ENCODE measurements around the gene APOL6.
"Not testable (repeated sequence)": the region's sequence is repeated elsewhere in the genome, so short reads cannot be mapped to it uniquely, and the experiment has no call there.

The APOL6 gene

DNA sequence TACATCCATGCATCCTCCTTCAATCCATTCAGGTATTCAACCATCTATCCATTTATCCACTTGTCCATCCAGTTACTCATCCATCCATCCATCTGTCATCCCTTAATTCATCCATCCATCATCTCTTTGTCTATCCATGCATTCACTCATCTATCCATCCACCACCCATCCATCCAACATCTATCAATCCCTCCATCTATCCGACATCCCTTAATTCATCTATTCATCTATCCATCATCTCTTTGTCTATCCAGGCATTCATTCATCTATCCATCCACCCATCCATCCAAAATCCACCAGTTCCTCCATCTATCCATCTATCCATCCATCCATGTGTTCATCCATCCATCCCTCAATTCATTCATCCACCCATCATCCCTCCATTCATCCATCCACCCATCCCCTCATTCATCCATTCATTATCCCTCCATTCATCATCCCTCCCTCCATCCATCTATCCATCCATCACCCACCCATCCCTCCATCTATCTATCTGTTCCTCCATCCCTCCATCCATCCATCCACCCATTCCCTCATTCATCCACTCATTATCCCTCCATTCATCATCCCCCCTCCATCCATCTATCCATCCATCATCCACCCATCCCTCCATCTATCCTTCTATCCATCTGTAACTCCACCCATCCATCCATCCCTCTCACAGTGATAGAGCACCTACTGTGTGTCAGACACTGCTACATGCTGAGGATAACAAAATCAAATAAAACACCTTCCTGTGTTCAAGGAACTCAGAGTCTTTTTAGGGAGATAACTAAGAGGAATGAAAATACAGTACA is 29.6 kb upstream of the APOL6 start:
- no peak for DNase-seq

DNA sequence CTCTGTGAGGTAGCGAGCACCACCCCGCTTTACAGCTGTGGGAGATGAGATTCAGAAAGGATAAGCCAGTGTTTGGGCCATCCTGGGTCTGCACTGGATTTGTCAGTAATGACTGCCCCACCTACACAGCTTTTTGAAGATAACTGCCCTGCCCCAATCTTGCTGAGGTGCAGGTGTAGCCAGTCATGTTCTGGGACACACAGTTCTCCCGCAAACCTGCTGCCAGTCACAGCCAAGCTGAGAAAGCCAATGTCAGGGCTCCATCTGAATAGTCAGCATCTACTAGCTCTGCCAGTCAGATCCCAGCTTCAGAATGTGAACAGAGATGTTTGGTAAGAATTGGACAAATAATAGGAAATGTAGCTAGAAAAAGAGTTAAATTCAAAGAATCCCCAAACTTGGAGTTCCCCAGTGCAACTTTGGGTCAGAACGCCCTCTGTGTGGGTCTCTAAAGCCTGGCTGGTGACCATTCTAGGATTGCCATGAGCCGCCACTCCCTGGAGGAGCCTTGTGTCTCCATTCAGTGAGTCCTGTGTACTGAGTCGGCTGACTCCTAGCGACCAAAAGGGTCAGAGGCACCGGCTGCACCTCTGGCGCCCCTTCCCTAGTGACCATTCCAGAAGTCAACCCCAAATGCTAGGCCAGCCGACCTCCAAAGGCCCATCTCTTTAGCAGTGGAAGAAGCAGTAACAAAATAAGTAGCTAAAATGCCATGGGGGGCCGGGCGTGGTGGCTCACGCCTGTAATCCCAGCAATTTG is 28.7 kb upstream of the APOL6 start:
- DNase-seq, result no peak

GRCh38 chr22:35620624-35621251 is 27.5 kb upstream of the APOL6 start:
- DNase-seq, result no peak

DNA sequence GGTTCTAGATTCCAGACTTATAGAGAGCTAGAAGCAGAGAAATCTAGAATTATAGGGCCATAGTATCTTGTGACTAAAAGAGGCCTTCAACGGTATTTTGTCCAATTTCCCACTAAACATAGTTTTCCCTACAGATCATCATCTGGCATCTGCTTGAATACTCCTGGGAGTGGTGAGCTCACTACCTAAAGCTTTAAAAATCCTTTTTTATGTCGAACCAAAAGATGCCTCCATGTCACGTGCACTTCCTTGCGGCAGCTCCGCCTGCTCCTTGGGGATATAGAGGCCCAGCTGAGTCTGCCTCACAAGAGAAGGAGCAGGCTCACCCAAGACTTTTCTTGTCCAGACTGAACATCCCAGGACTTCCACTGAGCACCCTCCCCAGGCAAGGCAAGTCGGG is 26.8 kb upstream of the APOL6 start:
- DNase-seq, result no peak

DNA sequence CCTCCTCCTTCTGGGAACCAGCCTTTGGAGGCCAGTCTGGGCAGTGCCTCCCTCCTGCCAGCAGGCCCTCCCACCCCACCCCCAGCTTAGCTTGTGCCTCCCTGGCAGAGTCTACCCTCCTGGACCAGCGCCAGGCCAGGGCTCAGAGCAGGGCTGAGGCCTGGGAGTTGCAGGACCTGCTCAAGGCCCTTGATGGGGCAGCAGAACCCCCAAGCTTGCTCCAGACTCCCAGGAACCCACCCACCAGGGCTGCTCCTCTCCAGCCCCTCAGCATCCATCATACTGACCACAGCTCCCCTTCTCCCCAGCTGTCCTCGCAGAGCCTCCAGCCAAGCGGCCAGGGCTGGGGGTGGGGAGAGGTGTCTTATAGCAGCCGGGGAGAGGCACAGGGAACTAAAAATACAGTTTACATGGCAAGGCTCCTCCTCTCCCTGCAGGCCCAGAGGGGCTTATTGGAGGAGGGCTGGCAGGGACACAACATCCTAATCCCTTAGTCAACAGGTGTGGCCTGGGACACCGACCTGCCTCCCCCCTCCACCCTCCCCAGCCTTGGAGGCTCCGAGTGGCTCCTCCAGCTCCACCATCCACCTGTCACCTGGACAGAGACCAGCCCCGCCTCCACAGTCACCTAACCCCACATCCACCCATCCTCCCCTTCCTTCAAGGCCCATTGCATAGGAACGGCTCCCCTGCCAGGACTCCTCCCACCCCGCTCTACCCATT is 25.9 kb upstream of the APOL6 start:
- DNase-seq, result no peak

DNA sequence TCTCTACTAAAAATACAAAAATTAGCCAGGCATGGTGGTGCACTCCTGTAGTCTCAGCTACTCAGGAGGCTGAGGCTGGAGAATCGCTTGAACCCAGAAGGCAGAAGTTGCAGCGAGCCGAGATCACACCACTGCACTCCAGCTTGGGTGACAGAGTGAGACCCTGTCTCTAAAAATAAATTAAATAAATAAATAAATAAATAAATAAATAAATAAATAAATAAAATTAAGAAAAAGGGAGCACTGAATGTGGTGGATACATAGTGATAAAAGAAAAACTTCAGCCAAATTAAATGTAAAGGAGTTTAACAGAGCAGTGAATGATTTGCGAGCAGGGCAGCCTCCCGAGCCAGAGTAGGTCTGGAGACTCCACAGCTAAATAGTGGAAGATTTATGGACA is 24.4 kb upstream of the APOL6 start:
- not testable (repeated sequence) for DNase-seq

GRCh38 chr22:35624547-35624946 is 23.7 kb upstream of the APOL6 start:
- no peak for DNase-seq

- no peak for DNase-seq
These were observed 22.3 kb upstream of the APOL6 start for GRCh38 chr22:35625763-35626432.

- no peak for DNase-seq
These were observed 20.8 kb upstream of the APOL6 start for GRCh38 chr22:35627267-35628041.

DNA sequence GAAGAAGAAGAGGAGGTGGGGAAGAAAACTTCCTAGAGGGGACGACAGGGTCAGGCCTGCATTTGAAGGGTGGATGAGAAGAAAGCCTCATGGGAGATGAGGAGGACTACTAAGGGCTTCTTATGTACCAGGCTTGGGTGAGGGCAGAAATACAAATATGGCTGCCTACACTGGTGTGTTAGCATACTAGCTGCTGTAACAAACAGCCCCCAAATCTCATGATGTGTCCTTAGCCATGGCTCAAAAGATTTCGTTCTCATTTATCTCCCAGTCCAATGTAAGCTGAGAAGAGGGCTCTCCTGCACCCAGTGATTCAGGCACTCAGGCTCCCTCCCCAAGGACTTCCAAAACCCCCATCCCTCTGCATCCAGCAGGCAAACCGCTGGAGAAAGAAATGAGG is 19.5 kb upstream of the APOL6 start:
- DNase-seq, result no peak

GRCh38 chr22:35629406-35630216 is 18.6 kb upstream of the APOL6 start:
- no peak for DNase-seq

DNA sequence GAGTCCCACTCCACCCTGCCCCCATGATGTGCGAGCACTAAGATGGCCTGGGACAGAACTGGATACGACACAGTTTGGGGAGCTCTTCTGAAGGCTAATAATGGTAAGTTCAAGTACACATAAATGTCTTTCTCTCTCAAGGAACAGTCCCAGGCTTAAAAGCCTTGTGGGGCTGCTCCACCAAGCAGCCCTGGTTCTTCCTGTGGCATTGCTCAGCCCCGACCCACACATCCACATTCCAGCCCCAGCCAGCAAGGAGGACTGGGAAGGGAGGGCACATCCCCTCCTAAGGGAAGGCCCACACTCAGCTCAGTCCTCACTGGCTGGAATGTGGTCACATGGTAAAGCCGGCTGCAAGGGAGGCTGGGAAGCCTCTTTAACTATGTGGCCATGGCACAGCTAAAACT is 17.9 kb upstream of the APOL6 start:
- DNase-seq, result no peak

DNA sequence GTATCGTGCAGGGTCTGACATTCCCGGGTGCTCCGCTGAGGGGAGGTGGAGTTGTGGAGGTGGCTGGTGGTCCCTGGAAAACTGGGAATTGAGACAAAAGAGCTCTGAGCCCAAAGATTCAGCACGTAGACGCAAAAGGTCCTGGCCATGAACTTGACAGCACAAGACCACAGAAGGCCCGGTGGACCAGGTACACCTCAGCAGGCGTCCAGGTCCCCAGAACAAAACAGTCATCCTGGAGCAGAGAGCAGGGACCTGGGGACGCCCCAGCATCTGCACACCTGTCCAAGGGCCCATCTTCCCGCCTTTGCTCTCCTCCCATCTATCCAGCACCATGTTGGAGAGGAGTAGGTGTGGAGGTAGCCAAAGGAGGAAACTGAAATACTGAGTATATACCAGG is 17.4 kb upstream of the APOL6 start:
- DNase-seq, result no peak

- no peak for DNase-seq
These were observed 16.6 kb upstream of the APOL6 start for GRCh38 chr22:35631597-35631996.

GRCh38 chr22:35632935-35633334 is 15.3 kb upstream of the APOL6 start:
- no peak for DNase-seq

DNA sequence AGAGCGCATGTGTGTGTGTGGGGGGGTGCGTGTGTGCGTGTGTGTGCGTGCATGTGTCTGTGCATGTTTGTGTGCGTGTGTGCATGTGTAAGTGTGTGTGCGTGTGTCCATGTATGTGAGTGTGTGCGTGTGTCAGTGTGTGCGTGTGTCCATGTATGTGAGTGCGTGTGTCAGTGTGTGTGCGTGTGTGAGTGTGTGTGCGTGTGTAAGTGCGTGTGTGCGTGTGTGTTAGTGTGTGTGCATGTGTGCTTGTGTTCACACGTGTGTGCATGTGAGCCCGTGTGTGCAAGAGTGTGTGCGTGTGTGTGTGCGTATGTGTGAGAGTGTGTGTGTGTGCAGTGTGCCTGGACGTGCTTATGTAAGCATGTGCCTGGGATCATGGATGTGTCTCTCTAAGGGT is 14.7 kb upstream of the APOL6 start:
- DNase-seq, result no peak

- no peak for DNase-seq
These were observed 14.2 kb upstream of the APOL6 start for GRCh38 chr22:35634015-35634414.

DNA sequence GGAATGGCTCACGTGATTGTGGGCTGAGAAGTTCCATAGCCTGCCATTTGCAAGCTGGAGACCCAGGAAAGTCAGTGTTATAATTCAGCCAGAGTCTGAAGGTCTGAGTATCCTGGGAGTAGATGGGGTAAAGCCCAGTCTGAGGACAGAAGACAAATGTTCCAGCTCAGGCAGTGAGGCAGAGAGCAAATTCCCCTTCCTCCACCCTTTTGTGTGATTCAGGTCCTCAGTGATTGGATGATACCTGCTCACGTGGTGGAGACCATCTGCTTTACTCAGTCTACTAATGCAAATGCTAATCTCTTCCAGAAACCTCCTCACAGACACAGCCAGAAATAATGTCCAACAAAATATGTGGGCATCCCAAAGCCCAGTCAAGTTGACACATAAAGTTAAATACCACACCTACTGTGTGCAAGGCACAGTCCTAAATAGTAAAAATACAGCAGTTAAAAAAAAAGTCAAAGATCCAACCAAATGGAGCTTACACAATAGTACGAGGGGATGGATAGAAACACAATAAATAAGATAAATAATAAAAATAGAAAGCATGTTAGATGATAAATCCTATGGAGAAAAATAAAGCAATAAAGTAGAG is 13.2 kb upstream of the APOL6 start:
- no peak for DNase-seq

- no peak for DNase-seq
These were observed 11.0 kb upstream of the APOL6 start for GRCh38 chr22:35637254-35637653.

DNA sequence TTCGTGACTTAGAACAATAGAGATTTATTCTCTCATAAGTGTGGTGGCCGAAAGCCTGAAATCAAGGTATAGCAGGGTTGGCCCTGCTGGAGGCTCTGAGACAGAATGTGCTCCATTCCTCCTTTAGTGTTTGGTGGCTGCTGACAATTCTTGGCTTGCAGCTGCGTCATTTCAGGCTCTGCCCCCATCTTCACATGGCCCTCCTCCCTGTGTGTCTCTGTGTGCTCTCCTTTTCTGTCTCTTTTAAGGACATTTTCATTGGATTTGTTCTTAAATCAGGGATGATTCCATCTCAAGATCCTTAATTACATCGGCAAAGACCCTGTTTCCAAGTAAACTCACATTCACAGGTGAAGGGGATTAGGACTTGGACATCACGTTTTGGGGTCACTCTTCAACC is 10.2 kb upstream of the APOL6 start:
- no peak for DNase-seq

DNA sequence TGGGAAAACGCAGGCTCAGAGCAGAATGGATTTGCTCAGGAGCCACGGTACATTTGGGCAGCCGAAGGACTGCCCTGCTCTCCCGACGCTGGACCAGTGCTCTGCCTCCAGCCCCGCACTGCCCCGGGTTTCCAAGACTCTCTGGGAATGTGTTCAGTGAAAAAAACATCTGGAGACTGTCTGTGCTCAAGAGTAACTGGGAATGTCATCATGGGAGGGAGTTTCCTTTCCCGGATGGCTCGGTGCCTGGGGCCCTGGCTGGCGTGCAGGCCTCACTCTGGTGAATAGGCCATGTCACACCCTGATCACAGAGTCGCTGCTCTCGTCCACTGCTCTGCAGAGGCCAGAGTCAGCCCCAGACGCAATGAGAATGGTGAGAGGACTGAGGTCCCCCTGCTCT is 9.8 kb upstream of the APOL6 start:
- no peak for DNase-seq
